GM19395 (cell line): ENCODE data around the gene PCBD1.

Experiments
- ATAC-seq: cut with Tn5 transposase; IDR thresholded peaks from one replicate; pipeline ENCODE4 v1.9.1; 2021; ENCODE audit warnings: mild to moderate bottlenecking, moderate library complexity; ENCODE audit not compliant: unreplicated experiment

Gene PCBD1

GRCh38 chr10:70918851-70919530 lies 30.6 kb upstream of the PCBD1 start:
- ATAC-seq: no peak

GRCh38 chr10:70917635-70918034 lies 29.3 kb upstream of the PCBD1 start:
- ATAC-seq: no peak

- no peak for ATAC-seq
Measured at GRCh38 chr10:70917226-70917625, 28.9 kb upstream of the PCBD1 start.

GRCh38 chr10:70916241-70916640 lies 27.9 kb upstream of the PCBD1 start:
- ATAC-seq: no peak

GRCh38 chr10:70915806-70916205 lies 27.4 kb upstream of the PCBD1 start:
- ATAC-seq: no peak

- ATAC-seq: no peak
Measured at GRCh38 chr10:70915206-70915605, 26.8 kb upstream of the PCBD1 start.

- no peak for ATAC-seq
Measured at GRCh38 chr10:70914316-70914864, 26.0 kb upstream of the PCBD1 start.

- no peak for ATAC-seq
Measured at GRCh38 chr10:70913893-70914240, 25.5 kb upstream of the PCBD1 start.

GRCh38 chr10:70913191-70913892 lies 25.0 kb upstream of the PCBD1 start:
- ATAC-seq: no peak

GRCh38 chr10:70912556-70912955 lies 24.2 kb upstream of the PCBD1 start:
- ATAC-seq: no peak

GRCh38 chr10:70911386-70911785 lies 23.0 kb upstream of the PCBD1 start:
- ATAC-seq: no peak

GRCh38 chr10:70910486-70911341 lies 22.3 kb upstream of the PCBD1 start:
- no peak for ATAC-seq

GRCh38 chr10:70909326-70909935 lies 21.1 kb upstream of the PCBD1 start:
- no peak for ATAC-seq

GRCh38 chr10:70908406-70909296 lies 20.3 kb upstream of the PCBD1 start:
- no peak for ATAC-seq

- ATAC-seq: no peak
Measured at GRCh38 chr10:70907637-70908405, 19.5 kb upstream of the PCBD1 start.

GRCh38 chr10:70906953-70907636 lies 18.7 kb upstream of the PCBD1 start:
- no peak for ATAC-seq

- ATAC-seq: no peak
Measured at GRCh38 chr10:70906031-70906783, 17.8 kb upstream of the PCBD1 start.
